Body of pancreas (tissue), 4 donors: ENCODE measurements around the gene PARP12.

Experiments used
- POLR2A ChIP-seq, 3 donors: fragments of 450-650 bp; IDR thresholded peaks; one replicate each; pipeline ENCODE4 v1.6.1; 2016; ENCODE audit warnings: antibody characterized with exemption in 3 of 3, mild to moderate bottlenecking in 2 of 3
- TF ChIP-seq, protein P1 (sequence below), 7 experiments: fragments of 450-650 bp in 4 of 7; fragments of 200-600 bp in 3 of 7; sonication (generic) in 3 of 7; IDR thresholded peaks; one replicate each; pipeline ENCODE4 v1.5.1; 2016 to 2019; ENCODE audit warnings: antibody characterized with exemption in 7 of 7

DNA sequence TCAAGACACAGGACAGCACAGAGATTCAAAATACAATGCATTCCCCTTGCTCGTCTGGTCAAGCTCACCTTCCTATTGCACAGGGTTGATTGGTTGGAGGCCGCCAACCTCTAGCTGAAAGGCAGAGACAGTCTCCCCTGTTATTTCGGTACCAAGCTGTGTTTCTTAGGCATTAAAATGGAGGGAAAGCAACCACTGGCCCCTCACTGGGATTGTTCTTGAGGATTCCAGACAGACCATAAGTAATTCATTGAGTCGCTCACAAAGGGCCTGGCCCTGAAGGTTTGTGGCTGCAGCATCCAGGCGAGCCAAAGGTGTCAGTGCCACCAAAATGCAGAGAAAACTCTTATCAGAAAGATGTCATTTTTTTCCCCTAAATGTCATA is 81.2 kb downstream of the PARP12 start:
- TF ChIP-seq, protein P1, sequence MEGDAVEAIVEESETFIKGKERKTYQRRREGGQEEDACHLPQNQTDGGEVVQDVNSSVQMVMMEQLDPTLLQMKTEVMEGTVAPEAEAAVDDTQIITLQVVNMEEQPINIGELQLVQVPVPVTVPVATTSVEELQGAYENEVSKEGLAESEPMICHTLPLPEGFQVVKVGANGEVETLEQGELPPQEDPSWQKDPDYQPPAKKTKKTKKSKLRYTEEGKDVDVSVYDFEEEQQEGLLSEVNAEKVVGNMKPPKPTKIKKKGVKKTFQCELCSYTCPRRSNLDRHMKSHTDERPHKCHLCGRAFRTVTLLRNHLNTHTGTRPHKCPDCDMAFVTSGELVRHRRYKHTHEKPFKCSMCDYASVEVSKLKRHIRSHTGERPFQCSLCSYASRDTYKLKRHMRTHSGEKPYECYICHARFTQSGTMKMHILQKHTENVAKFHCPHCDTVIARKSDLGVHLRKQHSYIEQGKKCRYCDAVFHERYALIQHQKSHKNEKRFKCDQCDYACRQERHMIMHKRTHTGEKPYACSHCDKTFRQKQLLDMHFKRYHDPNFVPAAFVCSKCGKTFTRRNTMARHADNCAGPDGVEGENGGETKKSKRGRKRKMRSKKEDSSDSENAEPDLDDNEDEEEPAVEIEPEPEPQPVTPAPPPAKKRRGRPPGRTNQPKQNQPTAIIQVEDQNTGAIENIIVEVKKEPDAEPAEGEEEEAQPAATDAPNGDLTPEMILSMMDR (IDR thresholded peaks at IDR 0.05) = no peak
- no peak for TF ChIP-seq POLR2A (IDR thresholded peaks at IDR 0.05)
